Endothelial cell (in vitro differentiated cells): ENCODE results near the gene CLEC2L. TPM values are rescaled to one million over a fixed set of nuclear protein-coding genes. Genes with fewer than 3 reads are reported as not detected.

Source experiments
- DNase-seq: peaks from one replicate; pipeline ENCODE4 v3.0.0; 2021; ENCODE audit warnings: low spot score
- H3K27ac Mint-ChIP-seq: one replicate; pipeline ENCODE4 v1.8.0; 2021; ENCODE audit warnings: mixed read lengths, inconsistent platforms; ENCODE audit not compliant: unreplicated experiment
- H3K27me3 Mint-ChIP-seq: one replicate; pipeline ENCODE4 v1.8.0; 2021; ENCODE audit warnings: mild to moderate bottlenecking, moderate library complexity, mixed read lengths, inconsistent platforms; ENCODE audit not compliant: unreplicated experiment
- H3K36me3 Mint-ChIP-seq: one replicate; pipeline ENCODE4 v1.8.0; 2021; ENCODE audit warnings: mild to moderate bottlenecking, low read depth, mixed read lengths, inconsistent platforms; ENCODE audit not compliant: unreplicated experiment
- H3K4me1 Mint-ChIP-seq: one replicate; pipeline ENCODE4 v1.8.0; 2021; ENCODE audit warnings: mild to moderate bottlenecking, mixed read lengths, inconsistent platforms; ENCODE audit not compliant: unreplicated experiment
- H3K4me3 Mint-ChIP-seq: one replicate; pipeline ENCODE4 v1.8.0; 2021; ENCODE audit warnings: mild to moderate bottlenecking, mixed read lengths, inconsistent platforms; ENCODE audit not compliant: unreplicated experiment
- H3K9me3 Mint-ChIP-seq: one replicate; pipeline ENCODE4 v1.8.0; 2021; ENCODE audit warnings: mixed read lengths, inconsistent platforms; ENCODE audit not compliant: unreplicated experiment
- CTCF ChIP-seq: fragments of 200-600 bp; sonication (generic); IDR thresholded peaks from one replicate; pipeline ENCODE4 v1.5.0; 2021; ENCODE audit warnings: antibody characterized with exemption; ENCODE audit not compliant: unreplicated experiment
- total RNA-seq: library from RNA; stranded (reverse); fragmentation: NEBNext Ultra II Directional; extraction: Animal tissue kit (Norgen Biotek cat#: 25700); gene quantifications from one replicate; pipeline ENCODE4 v1.2.1, GENCODE V29; 2021; ENCODE audit not compliant: unreplicated experiment

The CLEC2L gene
- total RNA-seq, 1 donor from 2014 or later: not detected

GRCh38 chr7:139525750-139526149 lies 2.3 kb downstream of the CLEC2L start:
- TF ChIP-seq CTCF: no peak
- no peak overlapping the region for H3K27ac Mint-ChIP-seq
- H3K4me1 Mint-ChIP-seq: no peaks in the 10 kb centered on the region
- no peak overlapping the region for H3K4me3 Mint-ChIP-seq
- H3K27me3 Mint-ChIP-seq: peaks cover 27% of the 10 kb centered on the region
- H3K9me3 Mint-ChIP-seq: no peaks in the 10 kb centered on the region
- no peak for DNase-seq
- H3K36me3 Mint-ChIP-seq: peaks cover 4% of the 10 kb centered on the region

- H3K36me3 Mint-ChIP-seq: peaks cover 4% of the 10 kb centered on the region
- no peak overlapping the region for H3K4me3 Mint-ChIP-seq
Observed at GRCh38 chr7:139526578-139527544, 3.4 kb downstream of the CLEC2L start.

GRCh38 chr7:139531094-139531493 lies 7.6 kb downstream of the CLEC2L start:
- H3K36me3 Mint-ChIP-seq: no peaks in the 10 kb centered on the region
- no peak for DNase-seq
- TF ChIP-seq CTCF: no peak
- no peak overlapping the region for H3K27ac Mint-ChIP-seq
- H3K4me3 Mint-ChIP-seq: no peak overlapping the region
- peaks cover 6% of the 10 kb centered on the region for H3K27me3 Mint-ChIP-seq
- no peaks in the 10 kb centered on the region for H3K9me3 Mint-ChIP-seq
- H3K4me1 Mint-ChIP-seq: peaks cover 14% of the 10 kb centered on the region

More at GRCh38 chr7:139526578-139527544, 3.4 kb downstream of the CLEC2L start:
- Mint-ChIP-seq H3K27me3 (peaks cover 23% of the 10 kb centered on the region), H3K9me3 (no peaks in the 10 kb centered on the region), H3K27ac (no peak overlapping the region), H3K4me1 (no peaks in the 10 kb centered on the region)
- DNase-seq: no peak
- TF ChIP-seq CTCF: no peak

- H3K27ac Mint-ChIP-seq: no peak overlapping the region
- no peak for DNase-seq
- no peak overlapping the region for H3K4me3 Mint-ChIP-seq
- H3K36me3 Mint-ChIP-seq: no peaks in the 10 kb centered on the region
- H3K9me3 Mint-ChIP-seq: no peaks in the 10 kb centered on the region
- no peak for TF ChIP-seq CTCF
- H3K4me1 Mint-ChIP-seq: peaks cover 27% of the 10 kb centered on the region
- no peaks in the 10 kb centered on the region for H3K27me3 Mint-ChIP-seq
Observed at GRCh38 chr7:139532636-139533155, 9.2 kb downstream of the CLEC2L start.

- Mint-ChIP-seq H3K27ac (no peak overlapping the region), H3K27me3 (no peaks in the 10 kb centered on the region), H3K36me3 (no peaks in the 10 kb centered on the region), H3K9me3 (no peaks in the 10 kb centered on the region), H3K4me1 (peaks cover 28% of the 10 kb centered on the region), H3K4me3 (no peak overlapping the region)
- no peak for TF ChIP-seq CTCF
- DNase-seq: no peak
Observed at GRCh38 chr7:139534096-139534495, 10.6 kb downstream of the CLEC2L start.
